ENCODE data around the gene ELL2. TPM values are rescaled to one million over a fixed set of nuclear protein-coding genes. Genes with fewer than 3 reads are reported as not detected.

ELL2 gene
- polyA plus RNA-seq, 1 experiment: 131 TPM

DNA sequence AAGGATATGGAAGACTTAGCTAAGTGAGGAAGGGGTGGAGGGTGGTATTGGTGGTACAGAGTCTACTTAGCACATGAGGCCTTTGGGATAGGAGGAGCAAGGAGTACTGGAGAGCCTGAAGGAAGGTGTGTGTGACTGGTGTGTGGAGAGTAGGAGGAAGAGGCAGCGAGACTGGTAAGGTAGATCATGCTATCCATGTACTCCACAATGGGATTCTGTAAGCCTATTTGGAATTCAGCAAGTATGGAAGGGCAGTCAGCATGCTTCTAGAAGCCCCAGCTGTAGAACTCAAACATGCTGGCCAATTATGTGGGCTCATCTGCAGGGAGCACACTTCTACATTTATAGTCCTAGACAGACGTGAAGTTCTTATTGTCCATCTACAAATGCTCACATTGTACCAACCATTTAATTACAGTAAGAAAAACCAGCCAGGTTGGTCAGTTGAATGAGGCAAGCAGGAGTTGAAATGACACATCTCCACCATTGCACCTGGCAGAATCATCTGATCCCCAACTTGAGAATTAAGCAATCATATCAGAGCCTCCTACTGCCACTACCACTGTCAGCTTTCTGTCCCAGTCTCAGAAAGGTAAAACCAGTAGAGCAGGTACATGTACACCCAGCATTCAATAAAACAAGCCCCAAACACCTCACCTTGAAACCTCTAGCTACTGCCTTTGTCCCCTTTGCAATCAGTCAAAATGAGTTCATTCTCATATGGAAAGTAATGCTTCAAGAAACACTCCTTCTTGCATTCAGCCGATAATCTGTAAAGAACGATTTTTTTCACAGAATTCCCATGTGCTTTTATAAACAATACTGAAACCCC, 78.2 kb downstream of the ELL2 start:
- H3K27ac ChIP-seq (ENCODE audit: low read depth, low read length): peak overlapping the region; percentile 4
- TF ChIP-seq, protein P1, sequence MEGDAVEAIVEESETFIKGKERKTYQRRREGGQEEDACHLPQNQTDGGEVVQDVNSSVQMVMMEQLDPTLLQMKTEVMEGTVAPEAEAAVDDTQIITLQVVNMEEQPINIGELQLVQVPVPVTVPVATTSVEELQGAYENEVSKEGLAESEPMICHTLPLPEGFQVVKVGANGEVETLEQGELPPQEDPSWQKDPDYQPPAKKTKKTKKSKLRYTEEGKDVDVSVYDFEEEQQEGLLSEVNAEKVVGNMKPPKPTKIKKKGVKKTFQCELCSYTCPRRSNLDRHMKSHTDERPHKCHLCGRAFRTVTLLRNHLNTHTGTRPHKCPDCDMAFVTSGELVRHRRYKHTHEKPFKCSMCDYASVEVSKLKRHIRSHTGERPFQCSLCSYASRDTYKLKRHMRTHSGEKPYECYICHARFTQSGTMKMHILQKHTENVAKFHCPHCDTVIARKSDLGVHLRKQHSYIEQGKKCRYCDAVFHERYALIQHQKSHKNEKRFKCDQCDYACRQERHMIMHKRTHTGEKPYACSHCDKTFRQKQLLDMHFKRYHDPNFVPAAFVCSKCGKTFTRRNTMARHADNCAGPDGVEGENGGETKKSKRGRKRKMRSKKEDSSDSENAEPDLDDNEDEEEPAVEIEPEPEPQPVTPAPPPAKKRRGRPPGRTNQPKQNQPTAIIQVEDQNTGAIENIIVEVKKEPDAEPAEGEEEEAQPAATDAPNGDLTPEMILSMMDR (IDR thresholded peaks at IDR 0.05; ENCODE audit: low read depth, low read length): no peak

DNA sequence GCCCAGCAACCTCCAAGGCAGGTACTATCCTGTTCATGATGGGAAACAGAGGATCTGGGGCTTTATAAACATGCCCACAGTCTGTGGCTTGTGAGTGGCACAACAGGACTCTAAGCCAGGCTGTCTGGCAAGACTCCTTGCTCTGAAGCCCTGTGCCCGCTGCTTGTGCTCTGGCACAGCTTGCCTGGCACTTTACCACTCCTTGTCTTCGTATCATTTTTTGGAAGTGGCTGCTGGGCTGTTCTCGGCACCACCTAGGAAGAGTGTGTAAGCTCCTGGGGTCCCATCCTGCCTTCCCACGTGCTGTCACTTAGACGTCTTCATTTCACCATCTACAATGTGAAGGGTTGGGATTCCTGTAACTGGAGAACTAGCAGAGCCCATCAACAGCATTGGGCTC, 79.8 kb downstream of the ELL2 start:
- Histone ChIP-seq H3K27ac (ENCODE audit: low read depth, low read length) (no peak overlapping the region), H3K9me3 (ENCODE audit: control insufficient read depth, insufficient read depth, low read length) (no peaks in the 10 kb centered on the region), H3K27me3 (ENCODE audit: control insufficient read depth, insufficient read depth, low read length) (no peaks in the 10 kb centered on the region), H3K4me3 (ENCODE audit: low read depth, low read length) (no peak overlapping the region)
- ChIA-PET POLR2A (no interaction called here), CTCF (no interaction called here)
- DNase-seq (ENCODE audit: low read depth, low spot score): no peak
- TF ChIP-seq, protein P1 (IDR thresholded peaks at IDR 0.05; ENCODE audit: low read depth, low read length): no peak

More for the DNA sequence above, 78.2 kb downstream of the ELL2 start:
- DNase-seq (ENCODE audit: low read depth, low spot score): no peak
- no peaks in the 10 kb centered on the region for H3K9me3 ChIP-seq (ENCODE audit: control insufficient read depth, insufficient read depth, low read length)
- CTCF ChIA-PET: no interaction called here
- no peak overlapping the region for H3K4me3 ChIP-seq (ENCODE audit: low read depth, low read length)
- POLR2A ChIA-PET: interaction anchor here (0.6 kb wide), 1 partner anchor 16 kb away, joined by 3 read pairs; no protein-coding TSS in a partner anchor
- H3K27me3 ChIP-seq (ENCODE audit: control insufficient read depth, insufficient read depth, low read length): no peaks in the 10 kb centered on the region

DNA sequence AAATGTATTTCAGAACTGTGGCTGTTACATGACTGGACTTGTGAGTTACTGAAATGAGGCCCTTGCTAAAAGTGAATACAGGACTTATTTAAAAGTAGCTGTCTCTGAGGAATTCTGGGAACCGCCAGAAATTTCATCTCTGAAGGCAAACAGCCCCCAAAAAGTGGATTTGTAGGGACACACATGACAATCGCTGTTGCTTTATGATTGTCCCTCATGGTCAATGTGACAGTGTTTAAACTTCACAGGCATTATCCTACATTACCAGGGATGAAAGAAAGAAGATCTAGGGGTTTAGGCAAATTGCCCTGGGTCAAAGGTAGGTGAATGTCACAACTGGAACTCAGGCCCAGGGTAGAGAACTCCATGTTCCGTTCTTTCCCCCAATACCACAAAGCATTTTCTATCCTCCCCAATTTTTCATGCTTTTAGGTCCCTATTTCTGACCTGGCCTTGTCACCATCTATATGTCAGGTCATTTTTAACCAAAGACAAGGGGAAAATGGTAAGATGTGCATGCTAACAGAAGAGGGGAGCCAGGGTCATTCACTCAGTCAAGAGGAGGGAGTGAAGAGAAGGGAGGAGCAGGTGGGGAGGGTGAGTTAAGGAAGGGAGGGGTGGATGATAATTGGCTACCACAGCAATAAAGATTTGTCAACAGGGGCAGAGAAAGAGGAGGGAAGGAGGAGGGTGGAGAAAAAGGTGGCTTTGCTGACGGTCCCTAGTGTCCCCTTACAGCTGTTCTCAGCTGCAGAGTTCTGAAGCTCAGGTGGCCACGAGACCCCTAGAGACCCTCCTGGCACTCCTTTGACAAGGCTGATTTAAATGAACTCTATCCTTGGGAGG, 81.3 kb downstream of the ELL2 start:
- TF ChIP-seq, protein P1 (IDR thresholded peaks at IDR 0.05; ENCODE audit: low read depth, low read length): no peak
- H3K27me3 ChIP-seq (ENCODE audit: control insufficient read depth, insufficient read depth, low read length): no peaks in the 10 kb centered on the region
- DNase-seq (ENCODE audit: low read depth, low spot score): no peak
- POLR2A ChIA-PET: interaction anchor here (1.1 kb wide), 1 partner anchor 16 kb away, joined by 3 read pairs; no protein-coding TSS in a partner anchor
- no peaks in the 10 kb centered on the region for H3K9me3 ChIP-seq (ENCODE audit: control insufficient read depth, insufficient read depth, low read length)
- CTCF ChIA-PET: interaction anchor here (1.1 kb wide), 1 partner anchor 456 kb away, joined by 5 read pairs; no protein-coding TSS in a partner anchor
- H3K27ac ChIP-seq (ENCODE audit: low read depth, low read length): peak overlapping the region; percentile 25
- no peak overlapping the region for H3K4me3 ChIP-seq (ENCODE audit: low read depth, low read length)

DNA sequence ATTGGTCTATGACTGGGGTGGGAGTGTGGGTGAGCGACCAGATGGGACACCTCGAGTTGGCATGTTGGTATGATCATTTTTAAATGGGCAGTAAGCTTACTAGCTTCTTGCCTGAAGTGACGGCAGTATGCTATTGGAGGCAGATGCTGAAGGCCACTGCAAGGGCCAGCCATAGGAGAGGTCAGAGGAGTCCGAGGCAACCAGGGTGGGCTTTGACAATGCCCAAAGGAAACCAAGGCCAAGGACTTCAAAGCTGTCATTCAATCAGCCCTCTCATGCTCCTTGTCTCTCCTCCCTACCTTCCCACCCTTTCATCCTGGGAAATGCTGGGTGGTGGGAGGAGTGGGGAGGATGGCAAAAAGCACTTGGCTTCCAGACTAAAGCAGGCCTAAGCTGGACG, 82.0 kb downstream of the ELL2 start:
- ChIA-PET POLR2A (interaction anchor here (0.6 to 1.2 kb wide), 3 partner anchors 15 to 244 kb away, joined by 3 read pairs; no protein-coding TSS in a partner anchor), CTCF (interaction anchor here (1.1 kb wide), 1 partner anchor 457 kb away, joined by 5 read pairs; no protein-coding TSS in a partner anchor)
- Histone ChIP-seq H3K4me3 (ENCODE audit: low read depth, low read length) (no peak overlapping the region), H3K9me3 (ENCODE audit: control insufficient read depth, insufficient read depth, low read length) (no peaks in the 10 kb centered on the region), H3K27me3 (ENCODE audit: control insufficient read depth, insufficient read depth, low read length) (no peaks in the 10 kb centered on the region), H3K27ac (ENCODE audit: low read depth, low read length) (peak overlapping the region; percentile 25)
- TF ChIP-seq, protein P1 (IDR thresholded peaks at IDR 0.05; ENCODE audit: low read depth, low read length): no peak
- no peak for DNase-seq (ENCODE audit: low read depth, low spot score)
